A204.1 (cell line): ENCODE measurements around the gene VWA3A.
"Not testable (repeated sequence)": the region's sequence is repeated elsewhere in the genome, so short reads cannot be mapped to it uniquely, and the experiment has no call there.

ENCODE experiments used
- FAIRE-seq: peaks from 2 replicates; lab custom pipeline; 2012; peaks lifted over from hg19 to GRCh38; lab: Jason Lieb, UNC

Gene VWA3A

DNA sequence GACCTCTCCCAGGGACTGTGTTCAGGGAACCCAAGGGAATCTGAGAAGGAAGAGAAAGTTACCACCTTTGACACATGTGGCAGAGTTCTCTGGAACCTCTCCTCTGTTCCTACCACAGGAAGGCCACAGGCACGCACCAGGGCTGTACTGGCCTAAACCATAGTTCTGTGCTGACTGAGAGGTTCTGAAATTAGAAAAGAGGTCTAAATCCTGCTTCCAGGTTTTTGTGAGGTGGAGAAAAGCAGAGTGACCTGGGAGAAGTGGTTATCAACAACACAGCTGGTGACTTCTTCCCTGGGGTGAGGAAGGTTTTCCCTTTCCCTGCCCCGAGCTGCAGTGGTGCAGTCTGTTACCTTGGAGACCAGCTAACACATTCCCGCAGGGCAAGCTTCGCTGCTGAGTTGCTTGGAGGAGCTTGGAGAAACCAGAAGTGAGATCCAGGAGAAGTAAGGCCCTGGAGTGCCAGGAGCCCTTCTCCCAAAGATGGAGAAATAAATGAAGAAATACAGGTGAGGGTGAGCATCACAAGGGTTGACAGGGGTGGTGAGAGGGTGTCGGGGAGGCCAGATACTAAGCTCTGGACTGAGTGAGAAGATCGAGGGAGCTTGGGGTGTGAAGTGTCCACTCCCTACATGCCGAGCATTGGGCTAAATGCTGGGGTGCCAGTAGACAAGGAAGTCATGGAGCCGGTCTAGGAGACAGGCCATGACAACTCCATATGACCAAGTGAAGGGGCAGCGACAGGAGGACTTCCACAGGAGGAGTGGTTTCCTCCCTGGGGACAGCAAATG lies at the start of gene VWA3A:
VWA3A (plus strand) TSS at position 399 of the 791 bp plus-strand sequence; CDS start at position 496, 97 bp downstream.
- FAIRE-seq, result no peak

- not testable (repeated sequence) for FAIRE-seq
Observed at GRCh38 chr16:22043882-22044281, 48.5 kb upstream of the VWA3A start.

DNA sequence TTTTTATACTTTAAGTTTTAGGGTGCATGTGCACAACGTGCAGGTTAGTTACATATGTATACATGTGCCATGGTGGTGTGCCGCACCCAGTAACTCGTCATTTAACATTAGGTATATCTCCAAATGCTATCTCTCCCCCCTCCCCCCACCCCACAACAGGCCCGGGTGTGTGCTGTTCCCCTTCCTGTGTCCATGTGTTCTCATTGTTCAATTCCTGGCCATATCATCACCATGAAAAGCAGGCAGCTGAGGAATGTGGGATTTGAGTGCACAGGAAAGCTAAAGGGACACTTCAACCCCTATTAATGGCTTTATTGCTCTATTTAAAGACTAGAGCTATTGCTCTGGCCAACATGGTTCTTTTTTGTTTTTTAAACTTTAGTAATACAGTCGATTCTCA lies 46.5 kb upstream of the VWA3A start:
- FAIRE-seq, result not testable (repeated sequence)

DNA sequence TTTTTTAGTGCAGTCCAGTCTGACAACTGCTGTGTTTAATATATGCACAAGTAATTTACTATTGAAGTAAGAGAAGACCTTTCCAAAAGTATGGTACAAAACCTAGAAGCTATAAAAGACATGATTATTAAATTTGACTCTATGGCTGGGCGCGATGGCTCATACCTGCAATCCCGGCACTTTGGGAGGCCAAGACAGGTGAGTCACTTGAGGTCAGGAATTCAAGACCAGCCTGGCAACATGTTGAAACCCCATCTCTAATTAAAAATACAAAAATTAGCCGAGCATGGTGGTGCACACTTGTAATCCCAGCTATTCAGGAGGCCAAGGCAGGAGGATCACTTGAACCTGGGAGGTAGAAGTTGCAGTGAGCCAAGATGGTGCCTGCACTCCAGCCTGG lies 41.4 kb upstream of the VWA3A start:
- no peak for FAIRE-seq

GRCh38 chr16:22052980-22053379 lies 39.4 kb upstream of the VWA3A start:
- no peak for FAIRE-seq

GRCh38 chr16:22053921-22054341 lies 38.4 kb upstream of the VWA3A start:
- no peak for FAIRE-seq

GRCh38 chr16:22054847-22055590 lies 37.3 kb upstream of the VWA3A start:
- FAIRE-seq, result no peak

GRCh38 chr16:22055881-22056280 lies 36.5 kb upstream of the VWA3A start:
- FAIRE-seq, result no peak

GRCh38 chr16:22063888-22064467 lies 28.4 kb upstream of the VWA3A start:
- no peak for FAIRE-seq

DNA sequence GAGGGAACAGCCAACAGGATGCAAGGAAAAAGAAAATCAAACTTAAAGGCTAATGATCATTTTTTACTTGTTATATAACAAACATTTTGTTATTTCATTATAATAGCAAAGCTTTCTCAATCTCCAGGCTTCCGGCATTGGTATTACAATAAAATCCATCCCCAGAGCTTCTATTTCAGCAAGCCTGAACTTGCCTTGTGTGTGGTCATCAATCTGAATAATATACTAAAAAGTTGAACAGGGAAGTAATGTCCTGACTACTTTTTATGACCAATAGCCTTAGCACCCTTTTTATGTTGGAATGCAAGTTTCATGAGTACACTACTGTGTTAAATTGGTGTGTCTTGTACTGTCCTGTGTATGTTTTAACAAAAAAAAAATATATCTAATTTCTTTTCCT lies 27.1 kb upstream of the VWA3A start:
- no peak for FAIRE-seq

GRCh38 chr16:22070361-22071330 lies 21.7 kb upstream of the VWA3A start:
- no peak for FAIRE-seq

DNA sequence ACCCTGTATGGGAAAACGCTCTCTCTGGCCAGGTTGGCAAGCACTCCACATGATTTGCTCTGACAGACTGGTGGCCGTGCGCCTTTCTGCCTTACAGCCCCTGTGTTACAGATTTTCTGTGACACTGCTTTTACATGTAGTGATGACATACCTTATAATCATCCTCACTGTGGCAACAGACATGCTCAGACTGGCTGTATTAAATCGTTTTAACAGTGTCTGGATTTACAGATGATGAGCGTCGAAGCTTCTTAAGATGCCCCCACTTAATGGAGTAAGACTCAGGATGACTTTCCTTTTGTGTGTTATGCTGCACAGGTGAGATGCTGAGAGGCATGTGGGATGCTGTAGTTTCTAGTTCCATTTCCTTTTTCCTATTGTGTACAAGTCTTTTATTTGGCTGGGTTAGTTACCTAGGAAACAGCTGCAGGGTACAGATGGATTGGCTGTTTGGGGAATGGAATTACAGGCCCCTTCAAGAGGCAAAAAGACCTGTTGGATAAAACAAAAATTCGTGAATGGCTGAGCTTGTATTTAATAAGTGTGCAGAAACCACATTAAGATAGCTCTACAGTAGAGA lies 20.9 kb upstream of the VWA3A start:
- FAIRE-seq, result no peak

DNA sequence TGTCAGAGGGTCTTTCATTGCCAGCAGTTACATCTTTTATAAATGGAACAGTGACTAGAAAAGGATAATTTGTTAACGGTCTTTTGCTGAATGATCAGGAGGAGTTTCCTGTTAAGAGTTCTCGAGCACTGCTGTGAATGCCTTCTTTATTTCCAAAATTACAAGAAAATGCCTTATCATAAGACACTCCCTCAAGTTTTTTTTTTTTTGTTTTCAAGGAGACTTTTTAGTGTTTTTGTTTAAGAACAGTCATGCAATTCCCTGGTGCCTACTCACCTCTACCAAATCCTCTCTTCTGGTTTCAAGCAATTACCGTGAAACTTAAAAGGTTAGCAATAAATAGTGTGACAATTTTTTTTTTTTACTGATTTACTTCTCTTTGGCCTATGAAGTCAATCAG lies 19.0 kb upstream of the VWA3A start:
- no peak for FAIRE-seq

- FAIRE-seq, result no peak
Observed at GRCh38 chr16:22075043-22075757, 17.1 kb upstream of the VWA3A start.

- no peak for FAIRE-seq
Observed at GRCh38 chr16:22075776-22076175, 16.6 kb upstream of the VWA3A start.

DNA sequence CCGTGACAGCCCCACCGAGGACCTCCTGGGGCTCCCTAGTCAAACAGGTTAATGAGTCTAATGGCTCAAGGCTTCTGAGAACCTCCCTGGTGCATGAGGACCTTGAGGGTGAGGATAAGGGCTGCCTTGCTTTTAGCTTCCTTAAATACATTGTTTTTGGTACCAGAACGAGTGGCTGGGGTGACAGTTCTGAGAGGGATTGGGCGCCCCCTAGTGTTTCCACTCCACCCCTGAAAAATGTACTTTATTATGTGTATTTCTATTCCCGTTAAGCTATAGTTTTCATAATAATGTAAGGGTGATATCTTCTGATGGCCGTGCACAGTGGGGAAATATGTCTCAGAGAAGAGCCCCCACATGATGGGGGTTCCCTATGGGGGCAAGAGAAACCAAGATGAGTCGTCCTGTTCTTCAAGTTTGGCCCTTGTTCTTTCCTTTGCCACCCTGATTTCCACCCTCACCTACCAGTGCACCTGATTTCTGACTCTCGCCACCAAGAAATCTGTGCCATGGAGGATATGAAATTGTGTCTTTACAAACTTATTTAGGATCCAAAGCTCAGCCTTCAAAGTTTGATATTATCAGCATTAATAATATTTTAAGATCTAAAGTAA lies 14.5 kb upstream of the VWA3A start:
- peak; percentile 78 for FAIRE-seq

GRCh38 chr16:22078656-22079055 lies 13.7 kb upstream of the VWA3A start:
- FAIRE-seq, result no peak

- FAIRE-seq, result no peak
Observed at GRCh38 chr16:22081050-22081449, 11.3 kb upstream of the VWA3A start.

GRCh38 chr16:22086440-22086839 lies 5.9 kb upstream of the VWA3A start:
- FAIRE-seq, result no peak

DNA sequence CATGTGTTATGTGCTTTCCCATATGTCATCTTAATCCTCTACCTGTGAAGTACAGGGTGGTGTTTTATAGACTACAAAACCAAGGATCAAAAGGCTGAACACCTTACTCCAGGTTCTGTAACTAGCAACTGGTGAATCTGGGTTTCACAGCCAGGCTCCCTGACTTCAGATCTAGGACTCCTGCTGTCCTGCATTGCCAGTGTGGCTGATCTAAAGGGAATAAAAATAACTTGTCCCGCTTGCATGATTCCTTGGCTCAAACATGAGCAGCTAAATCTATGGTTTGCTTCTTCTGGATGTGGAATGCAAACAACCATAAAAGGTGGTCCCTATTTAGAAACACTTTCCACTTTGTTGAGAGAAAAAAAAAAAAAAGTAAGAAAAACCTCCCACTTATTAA lies 3.7 kb upstream of the VWA3A start:
- FAIRE-seq, result no peak

GRCh38 chr16:22089910-22090309 lies 2.4 kb upstream of the VWA3A start:
- FAIRE-seq, result no peak
